Cardiac septum (tissue), 1 donor: ENCODE results near the gene RPGR. TPM values are rescaled to one million over a fixed set of nuclear protein-coding genes. Genes with fewer than 3 reads are reported as not detected.
A peak's percentile ranks its signal among the peaks of the same experiment; 100 is the strongest.

ENCODE experiments used
- DNase-seq: peaks from one replicate; pipeline ENCODE4 v3.0.0-alpha.2; 2020; ENCODE audit warnings: low spot score
- intact Hi-C: fragments of 100-400 bp; cut with DNase I; formaldehyde crosslinking; loops from one replicate; pipeline ENCODE4 v1.14.0; 2022
- long read RNA-seq: library from polyadenylated mRNA; unstranded; transcript quantifications from one replicate; pipeline ENCODE4 v2.0.0, GENCODE V29; 2021
- total RNA-seq: library from RNA; stranded (reverse); fragmentation: NEBNext Ultra II Directional; extraction: Animal tissue kit (Norgen Biotek cat#: 25700); gene quantifications from one replicate; pipeline ENCODE4 v1.2.1, GENCODE V29; 2021
- donor health status: DM: no; HTN: no; CAD: no.

RPGR gene, protein sequence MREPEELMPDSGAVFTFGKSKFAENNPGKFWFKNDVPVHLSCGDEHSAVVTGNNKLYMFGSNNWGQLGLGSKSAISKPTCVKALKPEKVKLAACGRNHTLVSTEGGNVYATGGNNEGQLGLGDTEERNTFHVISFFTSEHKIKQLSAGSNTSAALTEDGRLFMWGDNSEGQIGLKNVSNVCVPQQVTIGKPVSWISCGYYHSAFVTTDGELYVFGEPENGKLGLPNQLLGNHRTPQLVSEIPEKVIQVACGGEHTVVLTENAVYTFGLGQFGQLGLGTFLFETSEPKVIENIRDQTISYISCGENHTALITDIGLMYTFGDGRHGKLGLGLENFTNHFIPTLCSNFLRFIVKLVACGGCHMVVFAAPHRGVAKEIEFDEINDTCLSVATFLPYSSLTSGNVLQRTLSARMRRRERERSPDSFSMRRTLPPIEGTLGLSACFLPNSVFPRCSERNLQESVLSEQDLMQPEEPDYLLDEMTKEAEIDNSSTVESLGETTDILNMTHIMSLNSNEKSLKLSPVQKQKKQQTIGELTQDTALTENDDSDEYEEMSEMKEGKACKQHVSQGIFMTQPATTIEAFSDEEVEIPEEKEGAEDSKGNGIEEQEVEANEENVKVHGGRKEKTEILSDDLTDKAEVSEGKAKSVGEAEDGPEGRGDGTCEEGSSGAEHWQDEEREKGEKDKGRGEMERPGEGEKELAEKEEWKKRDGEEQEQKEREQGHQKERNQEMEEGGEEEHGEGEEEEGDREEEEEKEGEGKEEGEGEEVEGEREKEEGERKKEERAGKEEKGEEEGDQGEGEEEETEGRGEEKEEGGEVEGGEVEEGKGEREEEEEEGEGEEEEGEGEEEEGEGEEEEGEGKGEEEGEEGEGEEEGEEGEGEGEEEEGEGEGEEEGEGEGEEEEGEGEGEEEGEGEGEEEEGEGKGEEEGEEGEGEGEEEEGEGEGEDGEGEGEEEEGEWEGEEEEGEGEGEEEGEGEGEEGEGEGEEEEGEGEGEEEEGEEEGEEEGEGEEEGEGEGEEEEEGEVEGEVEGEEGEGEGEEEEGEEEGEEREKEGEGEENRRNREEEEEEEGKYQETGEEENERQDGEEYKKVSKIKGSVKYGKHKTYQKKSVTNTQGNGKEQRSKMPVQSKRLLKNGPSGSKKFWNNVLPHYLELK
- 7.6 TPM for total RNA-seq
- long read RNA-seq, partial matches to known transcripts, result 1 of 9 reads
- long read RNA-seq, other reads (novel, unspliced or antisense), result 5 of 9 reads

DNA sequence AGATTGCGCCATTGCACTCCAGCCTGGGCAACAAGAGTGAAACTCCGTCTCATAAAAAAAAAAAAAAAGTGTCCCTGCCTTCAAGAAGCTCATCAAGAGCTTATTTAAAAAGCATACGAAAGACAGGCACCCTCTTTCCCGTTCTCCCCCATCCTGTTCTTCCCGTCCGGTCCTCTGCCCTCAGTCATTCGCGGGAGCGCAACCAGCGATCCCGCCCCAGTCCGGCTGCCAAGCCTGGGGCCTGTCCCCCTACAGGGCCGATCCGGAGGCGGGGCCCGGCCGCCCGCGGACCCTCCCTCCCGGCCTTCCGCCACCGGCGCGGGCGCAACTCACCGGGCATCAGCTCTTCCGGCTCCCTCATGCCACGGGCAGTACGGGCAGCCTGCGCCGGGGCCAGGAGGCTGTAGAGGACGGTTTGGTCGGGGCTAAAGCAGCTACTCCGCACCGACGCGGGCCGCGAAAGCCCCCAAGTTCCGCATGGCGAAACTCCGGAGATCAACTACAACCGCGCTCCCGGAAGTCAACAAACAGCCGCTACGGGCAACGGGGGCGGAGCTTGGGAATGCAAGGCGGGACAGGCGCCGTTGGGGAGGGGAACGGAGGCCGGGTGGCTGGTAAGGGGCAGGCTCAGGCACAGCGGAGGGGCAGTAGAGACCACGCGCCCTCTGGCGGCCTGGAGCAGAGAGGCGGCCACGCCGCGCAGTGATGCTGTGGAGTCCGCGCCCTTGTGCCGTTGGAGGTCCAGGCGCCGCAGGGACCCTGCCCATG lies at the start of gene RPGR:
Gene RPGR (minus strand): TSS at position 503 of the 768 bp plus-strand sequence. CDS start 142 bp downstream, at position 361.
- intact Hi-C loops, result loop anchor here (5.0 kb wide), 1 partner anchor 400 kb away; no protein-coding TSS in a partner anchor
- DNase-seq, result peak; percentile 96

DNA sequence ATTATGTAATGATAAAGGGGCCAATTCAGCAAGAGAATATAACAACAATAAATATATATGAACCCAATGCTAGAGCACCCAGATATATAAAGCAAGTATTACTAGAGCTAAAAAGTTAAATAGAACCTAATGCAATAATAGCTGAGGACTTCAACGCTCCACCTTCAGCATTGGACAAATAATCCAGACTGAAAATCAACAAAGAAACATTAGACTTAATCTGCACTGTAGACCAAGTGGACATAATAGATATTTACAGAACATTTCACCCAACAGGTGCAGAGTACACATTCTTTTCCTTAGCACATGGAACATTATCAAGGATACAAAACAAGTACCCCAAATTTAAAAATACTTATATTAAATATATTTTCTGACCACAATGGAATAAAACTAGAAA lies 49.4 kb upstream of the RPGR start:
- intact Hi-C loops, result no loop called here
- no peak for DNase-seq

DNA sequence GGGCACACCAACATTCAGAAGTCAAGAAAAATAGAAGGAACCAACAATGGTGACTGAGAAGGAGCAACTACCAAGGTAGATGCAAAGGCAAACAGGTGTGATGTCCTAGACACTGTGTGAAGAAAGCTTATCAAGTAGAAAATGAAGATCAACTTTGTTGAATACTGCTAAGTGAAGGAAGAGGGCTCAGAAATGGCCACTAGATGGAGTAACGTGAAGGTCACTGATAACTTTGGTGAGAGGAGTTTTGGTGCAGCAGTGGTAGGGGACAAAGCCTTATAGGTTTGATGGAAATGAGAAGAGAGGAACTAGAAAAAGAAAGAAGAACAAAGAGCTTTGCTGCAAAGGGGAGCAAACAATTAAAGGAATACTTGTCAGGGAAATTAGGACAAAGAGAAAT lies 48.6 kb upstream of the RPGR start:
- intact Hi-C loops, result no loop called here
- no peak for DNase-seq

DNA sequence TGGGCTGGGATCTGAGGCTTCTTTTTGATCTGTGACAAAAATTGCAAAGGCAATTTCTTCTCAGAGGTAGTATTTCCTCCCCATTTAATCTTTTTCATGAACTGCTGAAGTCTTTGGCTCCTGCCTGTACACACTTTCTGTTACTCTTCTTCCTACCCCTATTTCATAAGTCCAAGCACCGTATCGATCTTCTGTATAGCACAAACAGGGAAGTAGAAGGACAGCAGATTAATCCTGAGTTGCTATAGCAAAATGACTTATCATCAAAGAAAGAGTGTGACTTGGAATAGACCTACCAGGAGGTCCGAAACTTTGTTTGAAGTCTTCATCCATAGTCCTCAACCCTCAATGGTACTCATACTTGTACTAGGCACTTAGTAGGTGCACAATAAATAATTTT lies 47.1 kb upstream of the RPGR start:
- intact Hi-C loops, result no loop called here
- no peak for DNase-seq

DNA sequence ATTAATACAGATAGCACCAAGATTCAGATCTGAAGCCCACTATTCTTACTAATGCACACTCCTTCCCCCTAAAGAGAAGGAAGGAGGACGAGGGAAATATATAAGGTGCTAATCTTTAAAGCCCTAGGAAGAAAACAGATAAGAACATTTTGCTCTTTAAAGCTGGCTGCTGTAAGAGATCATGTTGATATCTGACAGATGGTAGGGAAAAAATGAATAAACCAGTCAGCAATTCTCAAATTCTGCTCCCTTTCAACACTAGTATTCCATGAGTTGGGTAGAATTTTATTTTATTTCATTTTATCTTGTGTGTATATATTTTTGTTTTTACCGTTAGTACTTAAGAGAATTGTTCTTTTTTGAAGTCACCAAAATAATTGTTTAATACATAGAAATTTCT lies 44.3 kb upstream of the RPGR start:
- intact Hi-C loops, result no loop called here
- no peak for DNase-seq

DNA sequence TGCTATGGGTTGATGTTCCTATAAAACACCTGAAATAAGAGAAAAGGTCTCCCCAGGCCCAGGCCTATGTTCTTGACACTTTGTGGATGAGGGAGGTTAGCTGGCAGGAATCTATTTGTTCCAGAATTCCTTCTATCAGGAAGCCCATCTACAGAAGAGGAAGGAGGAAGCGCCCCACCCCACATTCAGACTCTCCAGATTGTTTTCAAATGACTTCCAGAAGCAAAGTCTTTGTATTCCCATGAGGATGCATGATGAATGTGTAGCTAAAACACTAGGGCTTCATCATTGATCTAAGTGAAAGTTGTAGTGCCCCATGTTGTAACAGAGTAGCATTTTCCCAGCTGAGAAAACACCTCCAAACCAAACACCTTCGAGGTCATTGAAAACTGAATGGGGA lies 41.5 kb upstream of the RPGR start:
- no peak for DNase-seq
- intact Hi-C loops, result no loop called here

DNA sequence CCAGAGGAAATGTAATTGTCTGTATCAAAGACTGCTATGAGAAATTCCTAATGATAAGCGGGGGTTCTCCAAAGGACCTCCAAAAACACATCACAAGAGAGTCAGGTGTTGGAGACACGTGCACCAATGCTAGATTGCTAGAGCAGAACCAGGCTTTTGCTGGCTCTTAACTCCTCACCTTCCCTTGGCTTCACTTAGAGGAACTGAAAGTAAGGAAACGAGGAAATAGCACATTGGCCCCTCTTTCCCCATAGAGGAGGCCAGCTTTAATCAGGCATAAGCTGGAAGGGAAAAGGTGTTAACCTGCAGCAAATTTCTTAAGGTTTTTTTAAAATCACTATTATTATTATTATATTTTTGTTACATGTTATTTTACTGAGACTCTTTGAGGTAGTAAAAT lies 38.6 kb upstream of the RPGR start:
- intact Hi-C loops, result no loop called here
- no peak for DNase-seq

DNA sequence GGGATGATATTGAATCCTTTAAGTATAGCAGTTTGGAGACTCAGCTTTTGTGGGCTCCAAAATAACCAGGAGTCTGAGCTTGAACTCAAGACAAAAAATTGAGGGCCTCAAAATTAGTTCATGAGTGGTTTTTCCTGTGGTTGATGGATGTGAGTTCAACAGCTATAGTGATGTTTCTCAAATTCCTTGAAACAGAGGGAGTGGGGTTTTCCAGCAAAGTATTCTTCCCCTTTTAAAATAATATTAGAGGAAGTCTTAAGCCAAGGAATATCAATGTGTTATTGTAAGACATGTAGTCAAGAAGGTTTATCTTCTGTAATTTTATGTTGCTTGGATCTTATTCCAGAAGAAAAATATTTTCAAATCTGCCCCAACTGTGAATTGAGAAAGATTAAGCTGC lies 35.7 kb upstream of the RPGR start:
- DNase-seq, result no peak
- intact Hi-C loops, result no loop called here

DNA sequence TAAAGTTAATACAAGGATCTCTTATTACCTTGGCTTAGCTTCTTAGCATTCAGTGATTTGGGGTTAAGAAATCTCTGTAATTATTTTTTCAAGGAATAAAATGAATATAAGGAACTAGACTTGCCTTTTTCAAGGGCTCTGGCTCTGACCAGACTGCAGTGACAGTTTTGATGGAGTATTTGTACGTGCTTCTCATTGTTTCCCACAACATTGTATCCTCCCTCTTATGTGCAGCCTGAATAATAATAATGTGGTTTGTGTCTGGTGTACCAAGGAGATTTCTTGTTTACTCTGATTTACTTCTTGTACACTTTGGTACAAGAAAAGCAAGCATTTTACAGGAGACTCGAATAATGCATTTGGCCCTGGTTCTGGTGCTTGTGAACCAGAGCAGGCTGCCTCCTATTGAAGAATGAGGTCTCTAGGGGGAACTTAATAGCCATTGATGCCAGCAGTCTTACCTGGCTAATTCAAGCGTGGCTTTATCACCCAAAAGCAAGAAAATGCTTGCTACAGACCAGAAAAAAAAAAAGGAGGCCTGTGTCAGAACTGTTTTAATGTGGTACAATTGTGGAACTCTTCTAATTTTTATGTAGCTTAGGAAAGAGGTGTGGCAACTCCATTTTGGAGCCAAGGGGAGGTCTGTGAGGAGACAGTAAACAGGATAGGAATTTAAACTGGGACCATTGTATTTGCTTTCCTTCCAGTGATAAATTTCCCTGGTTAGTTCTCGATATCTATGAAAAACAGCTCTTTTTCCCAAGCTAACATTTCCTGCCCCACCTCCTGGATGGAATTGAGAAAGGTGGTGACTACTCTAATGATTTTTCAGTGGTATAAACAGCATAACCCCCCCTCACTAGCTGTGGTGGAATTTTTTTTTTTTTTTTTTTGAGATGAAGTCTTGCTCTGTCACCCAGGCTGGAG lies 30.7 kb upstream of the RPGR start:
- DNase-seq, result no peak
- intact Hi-C loops, result no loop called here

DNA sequence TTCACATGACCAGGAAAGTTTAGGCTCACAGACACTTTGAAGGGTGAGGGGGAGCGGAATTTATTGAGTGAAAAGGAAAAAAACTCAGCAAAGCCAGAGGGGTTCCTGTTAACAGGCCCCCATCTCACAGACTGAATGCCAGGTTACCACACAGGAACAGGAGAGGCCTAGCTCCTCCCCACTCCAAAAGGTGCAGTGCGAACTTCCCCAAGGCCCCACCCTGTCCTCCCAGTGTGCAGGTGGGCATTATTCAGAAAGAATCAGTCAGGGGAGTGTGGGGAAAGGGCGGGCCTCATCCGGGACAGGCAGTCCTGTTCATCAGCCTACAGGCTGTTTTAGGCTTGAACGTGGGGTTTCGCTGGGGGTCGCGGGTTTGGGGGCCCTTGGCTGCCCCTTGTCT lies 29.1 kb upstream of the RPGR start:
- DNase-seq, result no peak
- intact Hi-C loops, result no loop called here

DNA sequence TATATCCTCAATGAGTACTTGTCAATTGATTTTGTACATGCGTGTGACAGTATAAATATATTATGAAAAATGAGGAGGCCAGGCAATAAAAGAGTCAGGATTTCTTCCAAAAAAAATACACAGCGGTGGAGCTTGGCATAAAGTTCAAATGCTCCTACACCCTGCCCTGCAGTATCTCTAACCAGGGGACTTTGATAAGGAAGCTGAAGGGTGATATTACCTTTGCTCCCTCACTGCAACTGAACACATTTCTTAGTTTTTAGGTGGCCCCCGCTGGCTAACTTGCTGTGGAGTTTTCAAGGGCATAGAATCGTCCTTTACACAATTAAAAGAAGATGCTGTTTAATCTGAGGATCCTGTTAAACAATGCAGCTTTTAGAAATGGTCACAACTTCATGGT lies 25.1 kb upstream of the RPGR start, which contains the start of gene OTC:
Gene OTC (plus strand): TSS at position 243 of the 400 bp plus-strand sequence. CDS start 93 bp downstream, at position 336.
- DNase-seq, result no peak
- intact Hi-C loops, result no loop called here

DNA sequence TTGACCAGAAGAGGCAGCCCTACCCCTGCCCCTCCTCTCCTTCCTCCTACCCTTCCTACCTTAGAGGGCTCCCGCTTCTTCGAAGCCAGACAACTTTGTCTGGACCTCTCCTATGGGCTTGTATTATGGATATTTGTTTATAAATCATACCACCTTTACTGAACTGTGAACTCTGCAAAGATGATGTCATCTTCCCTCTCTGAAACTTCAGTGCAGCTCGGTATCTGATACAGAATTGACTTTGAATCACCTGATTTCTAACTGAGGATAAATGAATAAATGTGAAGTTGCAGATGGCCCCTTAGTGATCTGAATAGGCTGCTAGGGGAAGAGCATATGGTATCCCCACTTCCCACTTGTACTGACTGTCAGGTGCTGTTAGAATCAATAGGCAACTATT lies 24.0 kb upstream of the RPGR start:
- no peak for DNase-seq
- intact Hi-C loops, result no loop called here

DNA sequence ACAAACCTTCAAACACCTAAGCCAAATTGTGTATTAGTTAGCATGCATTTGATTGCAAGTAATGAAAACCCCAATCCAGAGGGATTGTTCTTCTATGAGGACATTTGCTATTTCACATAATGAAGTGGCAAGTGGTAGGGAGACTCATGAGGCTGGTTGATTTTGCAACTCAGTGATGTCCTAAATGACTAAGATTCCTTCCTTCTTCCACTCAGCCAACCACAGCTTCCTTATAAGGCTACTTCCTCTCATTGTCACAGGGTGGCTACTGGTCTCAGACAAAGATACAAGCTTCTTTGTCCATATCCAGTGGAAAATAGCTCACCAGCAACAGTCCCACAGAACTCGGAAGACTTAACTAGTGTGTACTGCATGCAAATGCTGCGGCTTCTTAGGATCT lies 19.8 kb upstream of the RPGR start:
- intact Hi-C loops, result loop anchor here (10.0 kb wide), 1 partner anchor 298 kb away; no protein-coding TSS in a partner anchor
- DNase-seq, result no peak

DNA sequence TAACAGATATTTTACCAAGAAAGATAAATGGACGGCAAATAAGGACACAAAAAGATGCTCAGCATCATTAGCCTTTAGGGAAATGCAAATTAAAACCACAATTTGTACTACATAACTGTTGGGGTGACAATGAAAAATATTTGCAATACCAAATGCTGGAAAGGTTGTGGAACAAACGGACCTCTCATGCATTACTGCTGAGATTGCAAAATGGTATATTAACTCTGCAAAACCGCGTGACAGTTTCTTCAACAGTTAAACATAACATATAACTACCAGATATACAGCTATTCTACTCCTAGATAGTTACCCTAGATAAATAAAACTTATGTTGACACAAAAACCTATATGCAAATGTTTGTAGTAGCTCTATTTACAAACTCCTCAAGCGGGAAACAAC lies 18.8 kb upstream of the RPGR start:
- intact Hi-C loops, result loop anchor here (10.0 kb wide), 1 partner anchor 299 kb away; no protein-coding TSS in a partner anchor
- DNase-seq, result no peak

DNA sequence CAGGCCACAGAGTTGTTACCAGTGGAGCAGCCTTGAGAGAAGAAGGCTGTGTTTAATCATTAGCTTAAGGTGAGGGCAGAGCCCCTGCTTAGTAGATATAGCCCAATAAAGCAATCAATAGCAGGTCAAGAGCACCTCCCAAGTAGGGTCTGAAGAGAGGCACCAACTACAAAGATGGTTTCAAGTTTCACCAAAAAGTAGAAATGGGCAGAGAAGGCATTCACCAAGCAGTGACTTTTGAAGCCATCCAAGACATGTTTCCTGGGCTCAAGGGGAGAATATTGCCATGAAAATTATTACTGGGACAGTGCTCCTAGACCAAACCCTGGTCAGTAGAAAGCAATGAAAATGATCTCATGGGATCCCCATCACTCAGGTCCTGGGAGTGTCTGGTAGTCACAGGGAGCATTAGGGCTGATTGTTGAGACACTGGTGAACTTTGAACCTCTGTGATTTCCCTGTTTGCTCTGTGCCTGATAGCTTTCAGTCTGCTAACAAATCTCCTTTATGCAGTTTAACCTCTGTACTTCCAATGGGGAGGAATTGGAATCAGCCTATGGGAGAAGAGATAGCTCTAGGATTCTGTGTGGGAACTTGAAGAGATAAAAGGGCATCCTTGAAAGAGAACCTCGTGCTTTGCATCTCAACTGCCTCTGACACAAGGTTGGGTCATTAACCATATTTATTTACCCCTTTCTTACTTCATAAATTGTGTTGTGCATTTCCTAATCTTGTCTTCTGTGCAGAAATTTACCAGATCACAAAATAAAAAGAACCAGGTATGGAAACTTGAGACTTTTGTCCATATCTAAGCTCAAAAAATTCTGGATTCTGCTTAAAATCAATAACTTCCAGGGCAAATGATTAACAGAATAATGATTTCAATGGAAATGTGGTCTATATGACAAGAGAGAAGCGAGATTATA lies 15.8 kb upstream of the RPGR start:
- DNase-seq, result no peak
- intact Hi-C loops, result loop anchor here (10.0 kb wide), 1 partner anchor 302 kb away; no protein-coding TSS in a partner anchor

DNA sequence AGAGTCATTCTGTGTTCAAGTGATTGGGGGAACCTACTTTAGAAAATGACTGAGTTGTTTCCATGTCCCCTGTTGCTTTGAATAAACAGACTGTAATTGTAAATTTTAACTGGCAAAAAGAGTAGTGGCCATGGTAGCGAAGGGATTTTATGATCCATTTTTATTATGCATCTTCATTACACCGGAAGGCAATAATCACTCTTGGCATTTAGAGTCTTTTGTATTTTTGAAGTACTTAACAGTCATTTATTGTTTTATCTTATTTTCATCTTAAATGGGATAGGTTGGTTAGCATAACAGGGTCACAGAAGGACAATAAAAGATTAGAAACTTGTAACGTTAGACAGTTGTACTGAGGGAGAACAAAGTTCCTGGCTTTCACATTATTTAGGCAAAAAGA lies 14.1 kb upstream of the RPGR start:
- DNase-seq, result no peak
- intact Hi-C loops, result loop anchor here (10.0 kb wide), 1 partner anchor 303 kb away; no protein-coding TSS in a partner anchor
